ENCODE results near the gene SLC2A13. TPM values are rescaled to one million over a fixed set of nuclear protein-coding genes. Genes with fewer than 3 reads are reported as not detected.

The SLC2A13 gene
- total RNA-seq (2022) (1.7 and 2.0 TPM in 2 replicates), Bru-seq, nascent RNA (percentile 40 among the genes with signal in this experiment), BruChase-seq, experiment 1, labeled RNA remaining after a 6-hour chase (percentile 33 among the genes with signal in this experiment), BruChase-seq, experiment 2, labeled RNA remaining after a 2-hour chase (percentile 32 among the genes with signal in this experiment)
- long read RNA-seq, full-length matches to known transcripts, result 2 of 6 reads
- long read RNA-seq, partial matches to known transcripts, result 1 of 6 reads
- long read RNA-seq, other reads (novel, unspliced or antisense), result 3 of 6 reads

- Mint-ChIP-seq H3K27me3 (ENCODE audit: insufficient read depth, unreplicated experiment) (no peaks in the 10 kb centered on the region), H3K4me1 (ENCODE audit: insufficient read depth, unreplicated experiment) (peaks cover 14% of the 10 kb centered on the region), H3K9me3 (ENCODE audit: unreplicated experiment) (no peaks in the 10 kb centered on the region), H3K27ac (ENCODE audit: low read depth, unreplicated experiment) (no peak within 1 kb of the TSS), H3K4me3 (ENCODE audit: unreplicated experiment) (peak within 1 kb of the TSS; percentile 76), H3K36me3 (ENCODE audit: insufficient read depth, unreplicated experiment) (no peaks in the 10 kb centered on the region)
- DNase-seq (ENCODE audit: unreplicated experiment), result peak; percentile 76
- TF ChIP-seq, protein P1, sequence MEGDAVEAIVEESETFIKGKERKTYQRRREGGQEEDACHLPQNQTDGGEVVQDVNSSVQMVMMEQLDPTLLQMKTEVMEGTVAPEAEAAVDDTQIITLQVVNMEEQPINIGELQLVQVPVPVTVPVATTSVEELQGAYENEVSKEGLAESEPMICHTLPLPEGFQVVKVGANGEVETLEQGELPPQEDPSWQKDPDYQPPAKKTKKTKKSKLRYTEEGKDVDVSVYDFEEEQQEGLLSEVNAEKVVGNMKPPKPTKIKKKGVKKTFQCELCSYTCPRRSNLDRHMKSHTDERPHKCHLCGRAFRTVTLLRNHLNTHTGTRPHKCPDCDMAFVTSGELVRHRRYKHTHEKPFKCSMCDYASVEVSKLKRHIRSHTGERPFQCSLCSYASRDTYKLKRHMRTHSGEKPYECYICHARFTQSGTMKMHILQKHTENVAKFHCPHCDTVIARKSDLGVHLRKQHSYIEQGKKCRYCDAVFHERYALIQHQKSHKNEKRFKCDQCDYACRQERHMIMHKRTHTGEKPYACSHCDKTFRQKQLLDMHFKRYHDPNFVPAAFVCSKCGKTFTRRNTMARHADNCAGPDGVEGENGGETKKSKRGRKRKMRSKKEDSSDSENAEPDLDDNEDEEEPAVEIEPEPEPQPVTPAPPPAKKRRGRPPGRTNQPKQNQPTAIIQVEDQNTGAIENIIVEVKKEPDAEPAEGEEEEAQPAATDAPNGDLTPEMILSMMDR (IDR thresholded peaks at IDR 0.05; ENCODE audit: unreplicated experiment), result no peak
- intact Hi-C loops (cut with micrococcal nuclease), result loop anchor here (1.0 to 5.0 kb wide), 2 partner anchors 73 to 518 kb away; no protein-coding TSS in a partner anchor
- POLR2A ChIA-PET, result interaction anchor here (0.6 to 2.0 kb wide), 13 partner anchors 12 to 862 kb away, joined by 3 to 13 read pairs (median 3); no protein-coding TSS in a partner anchor
- BruUV-seq (replicated peaks), result no TSS peak
- CTCF ChIA-PET, result interaction anchor here (0.8 to 10.8 kb wide), 15 partner anchors 9 to 715 kb away, joined by 3 to 182 read pairs (median 3); no protein-coding TSS in a partner anchor
Observed at GRCh38 chr12:40105515-40106201, at the start of gene SLC2A13. Gene SLC2A13 (minus strand): TSS chr12:40106081. CDS start chr12:40105808, 273 bp downstream.

GRCh38 chr12:40154381-40154780 is 48.5 kb upstream of the SLC2A13 start:
- no peak overlapping the region for H3K4me3 Mint-ChIP-seq (ENCODE audit: unreplicated experiment)
- no peak for DNase-seq (ENCODE audit: unreplicated experiment)
- no peaks in the 10 kb centered on the region for H3K27me3 Mint-ChIP-seq (ENCODE audit: insufficient read depth, unreplicated experiment)
- no TSS peak for BruUV-seq (replicated peaks)
- H3K4me1 Mint-ChIP-seq (ENCODE audit: insufficient read depth, unreplicated experiment), result peaks cover 39% of the 10 kb centered on the region
- no peaks in the 10 kb centered on the region for H3K9me3 Mint-ChIP-seq (ENCODE audit: unreplicated experiment)
- intact Hi-C loops (cut with micrococcal nuclease), result loop anchor here (5.0 kb wide), 2 partner anchors 63 to 768 kb away; no protein-coding TSS in a partner anchor
- no peak overlapping the region for H3K27ac Mint-ChIP-seq (ENCODE audit: low read depth, unreplicated experiment)
- ChIA-PET CTCF (interaction anchor here (0.6 to 11.3 kb wide), 7 partner anchors 120 to 410 kb away, joined by 3 to 177 read pairs (median 4); no protein-coding TSS in a partner anchor), POLR2A (interaction anchor here (0.6 to 2.2 kb wide), 5 partner anchors 53 to 161 kb away, joined by 3 to 11 read pairs (median 6); no protein-coding TSS in a partner anchor)
- H3K36me3 Mint-ChIP-seq (ENCODE audit: insufficient read depth, unreplicated experiment), result no peaks in the 10 kb centered on the region
- TF ChIP-seq, protein P1 (IDR thresholded peaks at IDR 0.05; ENCODE audit: unreplicated experiment), result no peak

- TF ChIP-seq, protein P1 (IDR thresholded peaks at IDR 0.05; ENCODE audit: unreplicated experiment), result no peak
- no peaks in the 10 kb centered on the region for H3K9me3 Mint-ChIP-seq (ENCODE audit: unreplicated experiment)
- intact Hi-C loops (cut with micrococcal nuclease), result loop anchor here (1.0 to 5.0 kb wide), 3 partner anchors 64 to 769 kb away; no protein-coding TSS in a partner anchor
- no peaks in the 10 kb centered on the region for H3K27me3 Mint-ChIP-seq (ENCODE audit: insufficient read depth, unreplicated experiment)
- no peak overlapping the region for H3K4me3 Mint-ChIP-seq (ENCODE audit: unreplicated experiment)
- ChIA-PET POLR2A (interaction anchor here (0.6 to 1.9 kb wide), 6 partner anchors 121 to 895 kb away, joined by 3 to 9 read pairs (median 3); no protein-coding TSS in a partner anchor), CTCF (interaction anchor here (0.6 to 11.3 kb wide), 13 partner anchors 11 to 1177 kb away, joined by 3 to 177 read pairs (median 3); no protein-coding TSS in a partner anchor)
- BruUV-seq (replicated peaks), result no TSS peak
- H3K27ac Mint-ChIP-seq (ENCODE audit: low read depth, unreplicated experiment), result peak overlapping the region; percentile 32
- H3K4me1 Mint-ChIP-seq (ENCODE audit: insufficient read depth, unreplicated experiment), result peaks cover 33% of the 10 kb centered on the region
- DNase-seq (ENCODE audit: unreplicated experiment), result no peak
- H3K36me3 Mint-ChIP-seq (ENCODE audit: insufficient read depth, unreplicated experiment), result no peaks in the 10 kb centered on the region
Observed at GRCh38 chr12:40153432-40153831, 47.6 kb upstream of the SLC2A13 start.

Data from MCF 10A (cell line).